HS-5 (cell line): Measurements from ENCODE around the gene NDUFA13.
A peak's percentile ranks its signal among the peaks of the same experiment; 100 is the strongest.

Source experiments
- DNase-seq: peaks from one replicate; pipeline ENCODE4 v3.0.0-alpha.2; 2012; ENCODE audit warnings: low read depth

NDUFA13 gene

DNA sequence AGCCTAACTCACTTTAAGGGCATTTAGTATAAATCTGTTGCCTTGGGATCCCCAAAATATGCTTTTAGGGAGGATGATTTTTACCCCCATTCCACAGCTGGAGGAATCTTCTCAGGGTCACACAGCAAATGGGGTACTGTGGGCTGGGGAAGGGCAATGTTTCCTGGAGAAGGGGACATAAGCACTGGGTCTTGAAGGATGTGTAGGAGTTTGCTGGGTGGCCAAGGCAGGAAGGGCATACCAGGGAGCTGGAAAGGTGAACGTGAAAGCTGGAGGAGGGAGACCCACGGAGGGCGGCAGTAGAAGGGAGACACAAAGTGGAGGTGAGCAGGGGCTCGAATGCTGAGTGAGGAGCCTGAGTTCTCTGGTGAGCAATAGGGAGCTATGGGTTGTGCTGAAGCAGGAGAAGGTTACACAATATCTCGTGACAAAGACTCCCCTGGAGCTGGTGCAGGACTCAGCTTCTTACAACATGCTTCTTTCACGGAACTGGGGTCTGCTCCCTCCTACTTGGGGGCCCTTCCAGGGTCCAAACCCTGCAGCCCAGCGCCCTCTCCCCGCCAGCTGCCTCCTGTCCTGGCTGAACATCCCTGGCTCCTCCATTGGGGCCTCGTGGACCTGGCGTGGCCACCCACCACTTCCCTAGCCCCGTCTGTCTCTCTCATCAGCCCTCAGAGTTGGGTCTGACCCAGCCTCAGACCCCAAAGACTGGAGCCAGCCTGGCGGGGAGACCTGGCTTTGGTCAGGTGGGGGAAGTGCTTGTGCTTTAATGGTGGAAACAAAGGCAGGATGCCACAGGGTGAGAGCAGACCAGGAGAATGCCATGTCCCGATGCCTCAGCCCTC, 33.1 kb downstream of the NDUFA13 start:
- no peak for DNase-seq

GRCh38 chr19:19549804-19550464, 33.9 kb downstream of the NDUFA13 start:
- DNase-seq = no peak

DNA sequence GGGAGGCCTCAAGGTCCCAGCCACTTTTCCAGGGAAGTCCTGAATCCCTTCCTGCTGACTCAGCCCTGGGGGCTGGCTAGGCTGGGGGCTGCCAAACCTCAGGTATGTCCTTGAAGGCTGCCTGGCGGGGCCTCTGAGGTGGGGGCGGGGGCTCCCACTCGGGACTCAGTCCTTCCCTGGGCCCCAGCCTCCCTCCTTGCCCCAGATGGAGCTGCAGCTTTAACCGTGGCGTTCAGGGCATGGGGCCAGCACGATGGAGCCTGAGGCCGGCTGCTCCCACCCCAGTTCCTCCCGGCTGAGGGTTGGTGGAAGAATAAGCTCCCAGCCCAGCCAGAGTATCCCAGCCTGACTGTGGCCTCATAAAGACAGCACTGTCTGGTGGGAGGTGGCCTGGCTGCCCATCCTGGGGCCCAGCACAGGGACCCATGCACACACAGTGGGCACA, 34.5 kb downstream of the NDUFA13 start:
- no peak for DNase-seq

DNA sequence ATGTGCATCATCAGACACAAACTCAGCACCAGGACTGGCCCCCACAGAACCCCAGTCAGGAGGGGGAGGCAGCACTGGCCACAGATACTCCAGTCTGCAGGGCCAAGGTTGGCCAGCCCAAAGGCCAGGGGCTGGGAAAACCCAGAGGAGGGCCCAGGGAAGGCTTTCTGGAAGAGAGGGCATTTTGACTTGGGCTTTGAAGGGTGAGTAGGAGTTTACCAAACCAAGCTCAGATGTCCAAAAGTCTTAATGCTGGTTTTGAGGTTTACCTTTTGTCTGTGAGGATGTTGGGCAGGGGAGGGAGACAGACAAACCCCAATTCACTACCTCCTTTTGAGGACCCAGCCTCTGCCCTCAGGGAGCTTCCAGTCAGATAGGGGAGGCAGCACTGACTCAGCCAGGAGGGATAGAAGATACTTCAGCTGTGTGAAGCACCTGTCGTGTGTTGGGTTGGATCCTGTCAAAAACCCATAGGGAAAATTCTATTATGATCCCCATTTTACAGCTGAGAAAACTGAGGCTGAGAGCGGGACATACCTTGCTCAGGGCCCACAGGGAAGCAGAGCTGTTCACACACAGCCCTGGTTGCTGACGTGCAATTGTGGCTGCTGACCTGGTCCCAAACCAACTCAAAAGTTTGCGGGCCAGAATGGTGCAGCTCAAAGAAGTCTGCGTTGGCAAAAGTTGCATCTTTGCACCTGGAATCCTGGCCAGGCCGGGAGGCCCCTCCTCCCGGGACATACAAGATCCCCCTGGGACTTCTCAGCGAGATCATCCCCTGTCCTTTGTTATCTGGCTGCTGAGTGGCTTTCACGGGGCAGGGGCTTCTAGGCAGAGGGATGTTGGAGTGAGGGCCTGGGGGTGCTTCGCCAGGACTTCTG, 35.2 kb downstream of the NDUFA13 start:
- no peak for DNase-seq

- DNase-seq = no peak
These were observed 35.8 kb downstream of the NDUFA13 start for GRCh38 chr19:19551853-19552192.

GRCh38 chr19:19552798-19553197, 36.8 kb downstream of the NDUFA13 start:
- no peak for DNase-seq

DNA sequence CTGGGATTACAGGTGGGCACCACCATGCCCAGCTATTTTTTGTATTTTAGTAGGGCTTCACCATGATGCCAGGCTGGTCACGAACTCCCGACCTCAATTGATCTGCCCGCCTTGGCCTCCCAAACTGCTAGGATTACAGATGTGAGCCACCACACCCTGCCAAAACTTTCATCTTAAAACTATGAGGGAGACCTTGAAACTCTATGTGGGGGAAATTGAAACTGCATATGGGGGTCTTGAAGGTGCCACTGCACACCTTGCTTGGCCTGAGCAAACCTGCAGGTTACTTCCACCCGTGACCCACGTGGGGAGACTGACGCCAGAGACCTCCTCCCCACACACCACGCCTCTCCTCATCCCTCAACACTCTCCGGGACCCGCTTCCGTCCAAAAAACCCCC, 37.6 kb downstream of the NDUFA13 start:
- DNase-seq = no peak

DNA sequence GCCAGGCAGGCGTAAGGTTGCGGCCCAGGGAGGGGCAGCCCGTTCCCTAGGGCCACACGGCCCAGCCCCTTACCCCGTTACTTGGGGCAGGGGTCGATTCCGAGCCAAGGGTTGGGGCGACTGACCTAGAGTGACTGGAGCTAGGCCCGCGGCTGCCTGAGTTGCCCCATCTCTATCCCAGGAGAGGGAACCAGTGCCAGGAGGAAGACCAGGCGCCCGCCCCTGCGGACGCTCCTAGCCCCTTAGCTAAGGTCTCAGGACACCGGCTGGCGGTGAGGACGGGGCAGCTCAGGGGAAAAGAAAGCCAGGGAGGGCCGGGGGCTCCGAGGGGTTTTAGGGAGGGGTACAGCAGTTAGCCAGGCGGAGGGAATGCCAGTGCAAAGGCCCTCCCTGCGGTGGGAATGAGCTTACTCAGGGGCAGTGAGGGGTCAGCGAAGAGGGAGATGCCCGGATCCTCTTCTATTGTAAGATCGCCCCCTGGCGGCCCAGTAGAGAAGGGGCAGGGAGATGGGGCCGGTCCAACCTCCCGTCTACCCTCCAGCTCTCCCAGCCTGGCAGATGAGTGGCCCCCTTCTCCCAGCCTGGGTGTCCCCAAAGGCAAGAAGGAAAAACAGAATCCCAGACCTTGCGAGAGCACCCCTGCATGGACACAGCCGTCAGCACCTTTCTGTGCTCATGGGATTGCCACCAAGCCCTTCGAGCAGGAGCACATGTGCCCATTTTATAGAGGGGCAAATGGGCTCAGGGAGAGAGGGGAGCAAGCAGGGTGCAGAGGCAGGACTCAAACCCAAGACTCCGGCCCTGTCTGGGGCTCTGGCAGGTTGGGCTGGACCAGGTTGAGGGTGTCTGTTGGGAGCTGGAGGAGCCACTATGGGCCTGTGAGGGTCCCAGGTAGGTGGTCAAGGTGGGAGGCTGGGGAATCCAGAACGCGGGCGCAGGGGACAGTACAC, 38.3 kb downstream of the NDUFA13 start:
- DNase-seq = no peak

DNA sequence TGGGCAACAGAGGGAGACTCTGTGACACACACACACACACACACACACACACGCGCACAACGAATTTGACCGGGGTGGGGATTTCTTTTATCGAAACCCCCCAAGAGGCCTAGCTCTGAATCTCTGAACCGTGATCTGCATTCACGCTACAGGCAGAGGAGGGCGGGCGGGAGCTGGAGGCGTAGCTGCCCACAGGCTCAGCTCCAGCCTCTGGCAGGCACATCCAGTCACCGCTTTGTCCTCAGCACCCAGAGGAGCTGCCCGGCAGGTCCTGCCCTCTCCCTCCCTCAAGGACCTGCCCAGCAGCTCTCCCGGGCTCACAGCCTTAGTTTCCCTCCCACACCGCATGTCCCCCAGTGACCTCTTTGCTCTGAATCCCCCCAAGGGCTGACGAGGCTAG, 42.0 kb downstream of the NDUFA13 start:
- DNase-seq = no peak

DNA sequence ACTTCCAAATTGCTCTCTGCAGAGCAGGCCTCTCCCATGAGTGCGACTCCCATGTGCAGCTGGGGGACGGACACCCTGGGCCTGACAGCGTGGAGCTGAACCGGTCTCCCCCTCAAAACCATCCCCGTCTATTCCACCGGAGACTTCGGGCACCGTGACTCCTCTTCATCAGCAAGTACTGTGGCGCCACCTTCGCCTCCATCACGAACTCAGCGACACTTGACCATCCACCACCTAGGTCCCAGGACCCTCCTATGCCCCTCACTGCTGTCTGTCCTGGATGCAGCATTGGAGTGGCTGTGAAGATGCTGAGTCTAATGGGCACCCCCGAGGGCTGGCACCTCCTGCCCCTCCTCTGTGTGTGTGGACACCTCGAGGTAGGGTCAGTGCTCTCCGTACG, 42.6 kb downstream of the NDUFA13 start:
- no peak for DNase-seq

GRCh38 chr19:19559931-19560330, 43.9 kb downstream of the NDUFA13 start:
- no peak for DNase-seq

DNA sequence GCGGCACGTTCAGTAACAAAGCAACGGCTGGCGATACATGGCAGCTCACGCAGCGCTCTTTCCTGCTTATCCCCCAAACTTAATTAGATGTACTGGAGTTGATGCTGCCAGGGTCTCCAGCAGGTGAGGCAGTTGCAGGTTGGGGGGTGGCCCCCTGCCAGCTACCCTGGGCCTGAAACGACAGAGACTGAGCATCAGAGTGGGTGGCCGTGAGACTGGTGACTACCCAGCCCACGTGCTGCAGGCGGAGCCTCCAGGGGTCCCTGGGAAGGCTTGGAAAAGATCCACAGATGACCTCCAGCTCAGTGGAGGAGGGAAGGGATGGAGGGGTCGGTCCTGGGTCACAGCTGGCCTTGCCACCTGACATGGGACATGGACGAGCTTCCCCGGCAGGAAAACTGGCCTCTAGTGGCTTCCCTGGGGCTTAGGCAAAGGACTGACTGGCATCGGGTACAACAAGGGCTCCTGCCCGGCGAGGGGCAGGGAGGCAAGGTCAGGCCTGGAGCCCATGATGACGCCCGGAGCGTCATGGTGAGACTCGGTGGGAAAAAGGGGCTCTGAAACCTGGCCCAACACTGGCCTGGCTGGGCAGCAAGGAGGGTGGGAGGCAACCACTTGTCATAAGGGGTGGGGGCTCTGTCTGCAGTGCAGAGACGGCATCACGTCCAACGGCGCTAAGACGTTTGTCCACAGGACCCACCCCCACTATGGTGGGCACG, 46.1 kb downstream of the NDUFA13 start:
- no peak for DNase-seq

- DNase-seq = no peak
These were observed 46.8 kb downstream of the NDUFA13 start for GRCh38 chr19:19562665-19563347.

DNA sequence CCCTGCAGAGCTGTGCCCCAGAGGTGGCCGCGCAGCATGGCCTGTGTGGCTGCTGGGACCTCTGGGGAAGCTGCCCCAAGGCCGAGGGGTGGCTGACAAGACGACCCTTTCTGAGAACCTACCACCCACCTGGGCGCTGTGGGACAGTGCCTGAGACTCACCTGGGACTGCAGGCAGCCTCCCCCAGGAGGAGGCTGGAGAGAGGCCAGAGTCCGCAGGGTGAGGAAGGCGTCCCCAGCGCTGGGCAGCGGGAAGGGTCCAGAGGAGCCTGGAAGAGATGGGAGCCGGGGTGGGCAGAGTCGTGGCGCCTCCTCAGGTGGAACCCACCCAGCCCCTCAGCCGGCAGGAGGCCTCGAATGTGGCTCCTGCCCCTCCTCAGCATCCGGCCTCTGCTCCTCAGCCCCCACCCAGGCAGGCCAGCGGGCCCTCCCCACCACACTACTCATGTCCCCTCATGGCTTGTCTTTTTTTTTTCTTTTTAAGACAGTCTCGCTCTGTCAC, 47.4 kb downstream of the NDUFA13 start:
- no peak for DNase-seq

DNA sequence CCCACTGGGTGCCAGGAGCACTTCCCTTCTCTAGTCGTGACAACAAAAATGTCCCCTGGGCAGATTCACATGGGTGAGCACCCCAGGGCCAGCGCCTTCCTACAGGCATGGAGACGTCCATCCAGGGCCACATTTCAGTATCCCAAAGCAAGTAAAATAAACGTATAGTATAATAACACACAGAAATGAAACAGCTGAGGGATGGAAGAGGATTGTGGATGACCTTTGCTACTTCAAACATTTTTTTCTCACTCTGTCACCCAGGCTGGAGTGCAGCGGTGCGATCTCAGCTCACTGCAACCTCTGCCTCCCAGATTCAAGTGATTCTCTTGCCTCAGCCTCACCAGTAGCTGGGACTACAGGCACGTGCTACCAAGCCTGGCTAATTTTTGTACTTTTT, 50.3 kb downstream of the NDUFA13 start:
- DNase-seq = no peak

DNA sequence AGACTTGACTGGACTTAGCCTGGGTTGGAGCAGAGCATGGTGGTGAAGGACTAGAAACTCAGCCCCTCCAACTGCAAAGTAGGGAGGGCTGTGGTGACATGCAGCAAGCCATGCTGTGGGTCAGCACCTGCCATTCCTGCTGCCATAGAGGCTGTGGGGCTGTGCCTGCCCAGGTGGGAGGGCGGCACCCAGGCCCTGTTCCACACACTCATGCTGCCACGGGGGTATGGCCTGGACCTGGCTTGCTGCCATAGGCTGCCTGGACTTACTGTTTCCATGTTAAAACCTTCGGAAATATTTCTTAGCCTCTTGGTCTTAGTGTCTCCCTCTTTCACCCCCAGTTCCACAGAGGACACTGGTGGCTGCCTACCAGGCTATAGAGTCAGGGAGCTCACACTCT, 51.4 kb downstream of the NDUFA13 start:
- DNase-seq = no peak

DNA sequence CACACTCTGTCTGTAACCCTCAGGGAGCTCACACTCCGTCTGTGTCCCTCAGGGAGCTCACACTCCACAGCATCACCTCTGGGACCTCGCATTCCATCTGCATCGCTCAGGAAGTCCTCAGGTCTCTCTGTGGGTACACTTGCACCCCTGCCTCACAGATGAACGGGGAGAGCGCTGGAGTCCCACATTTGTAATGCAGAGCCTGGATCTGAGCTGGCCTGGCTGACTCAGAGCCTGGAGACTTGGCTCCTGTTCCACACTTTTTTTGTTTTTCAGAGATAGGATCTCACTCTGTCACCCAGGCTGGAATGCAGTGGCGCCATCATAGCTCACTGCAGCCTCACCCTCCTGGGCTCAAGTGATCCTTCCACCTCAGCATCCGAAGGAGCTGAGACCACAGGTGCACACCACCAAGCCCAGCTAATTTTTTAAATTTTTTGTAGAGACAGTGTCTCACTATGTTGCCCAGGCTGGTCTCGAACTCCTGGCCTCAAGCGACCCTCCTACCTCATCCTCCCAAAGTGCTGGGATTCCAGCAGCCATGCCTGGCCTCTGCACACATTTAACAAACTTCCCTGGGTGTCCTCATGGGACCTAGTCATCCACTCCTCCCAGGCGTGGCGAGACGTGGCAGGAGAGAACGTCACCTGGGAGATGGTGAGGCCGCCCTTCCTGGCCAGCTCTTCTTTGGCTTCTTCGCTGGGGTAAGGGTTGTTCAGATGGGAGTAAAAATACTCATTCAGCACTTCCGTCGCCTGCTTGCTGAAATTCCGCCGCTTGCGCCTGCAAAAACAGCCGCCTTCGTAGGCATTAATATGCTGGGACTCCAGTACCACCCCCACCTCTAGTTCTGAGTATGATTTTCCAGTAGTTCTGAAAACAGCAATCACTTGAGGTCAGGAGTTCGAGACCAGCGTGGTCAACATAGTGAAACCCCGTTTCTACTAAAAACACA, 53.1 kb downstream of the NDUFA13 start:
- DNase-seq = peak; percentile 24

- no peak for DNase-seq
These were observed 54.5 kb downstream of the NDUFA13 start for GRCh38 chr19:19570571-19570970.
